COLO829 (cell line): ENCODE results near the gene GABBR1.
A peak's percentile ranks its signal among the peaks of the same experiment; 100 is the strongest.

Experiments
- DNase-seq: peaks from one replicate; pipeline ENCODE4 v3.0.0; 2012; ENCODE audit warnings: low spot score

GABBR1 gene

GRCh38 chr6:29620630-29621029, 12.4 kb downstream of the GABBR1 start:
- no peak for DNase-seq

DNA sequence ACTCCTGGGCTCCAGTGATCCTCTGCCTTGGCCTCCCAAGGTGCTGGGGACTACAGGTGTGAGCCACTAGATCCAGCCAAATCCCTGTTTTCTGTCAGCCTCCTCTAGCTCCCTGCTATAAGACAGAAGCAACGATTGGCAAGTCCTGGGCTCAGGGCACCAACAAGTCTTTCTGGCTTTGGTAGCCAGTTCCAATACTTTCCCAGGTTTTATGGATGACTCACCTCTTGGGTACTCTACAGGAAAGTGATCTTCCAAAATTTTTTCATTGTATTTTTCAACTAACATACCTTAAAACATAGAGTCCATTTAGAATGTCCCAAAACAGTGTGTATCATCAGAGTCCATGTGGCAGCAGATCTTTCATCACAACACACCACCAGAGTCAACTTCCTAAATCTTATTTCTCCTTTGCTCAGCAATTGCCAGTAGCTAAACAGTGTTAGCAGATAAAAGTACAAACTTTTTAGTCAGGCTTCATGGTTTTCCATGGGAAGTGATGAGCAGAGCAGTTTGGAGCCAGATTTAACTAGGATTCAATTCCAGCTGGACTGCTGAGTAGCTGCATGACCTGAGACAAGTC, 13.3 kb downstream of the GABBR1 start:
- DNase-seq, result no peak

GRCh38 chr6:29617782-29618554, 15.0 kb downstream of the GABBR1 start:
- no peak for DNase-seq

DNA sequence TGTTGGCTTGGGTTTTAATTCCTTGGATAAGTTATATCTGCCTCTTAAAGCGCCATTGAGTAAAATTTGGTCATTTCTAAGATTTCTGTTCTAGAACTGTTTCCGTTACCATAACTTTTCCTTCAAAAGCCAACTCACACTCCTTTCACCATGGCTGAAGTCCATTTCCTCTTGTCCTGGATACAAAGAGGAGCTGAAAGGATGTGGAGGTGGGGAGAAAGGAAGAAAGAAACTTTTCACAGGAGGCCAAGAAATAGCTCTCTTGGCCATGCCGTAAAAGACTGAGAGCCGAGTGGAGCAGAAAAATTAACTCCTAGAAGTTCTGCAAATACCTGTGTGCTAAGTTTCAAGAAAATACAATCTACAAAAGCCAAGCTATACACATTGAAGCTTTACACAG, 21.6 kb downstream of the GABBR1 start:
- no peak for DNase-seq

DNA sequence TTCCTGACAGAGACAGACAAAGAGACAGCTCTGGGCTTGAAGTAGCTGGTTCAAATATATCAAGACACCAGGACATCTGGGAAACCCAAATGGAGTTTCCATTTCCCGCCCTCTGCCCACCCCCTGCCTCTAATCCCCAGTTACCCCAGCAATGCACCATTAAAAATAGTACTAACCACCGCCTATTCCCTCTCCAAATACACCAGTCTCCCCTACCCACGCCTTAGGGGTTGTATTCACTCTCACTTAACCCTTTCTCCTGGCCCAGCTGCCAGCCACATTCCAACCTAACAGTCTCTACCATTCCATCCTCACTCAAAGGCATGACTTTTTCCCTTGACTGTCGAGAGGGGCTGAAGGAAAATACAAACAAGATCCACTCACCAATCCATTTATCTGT, 22.4 kb downstream of the GABBR1 start:
- no peak for DNase-seq

GRCh38 chr6:29608131-29608530, 24.9 kb downstream of the GABBR1 start:
- DNase-seq, result no peak

GRCh38 chr6:29603930-29604329, 29.1 kb downstream of the GABBR1 start:
- no peak for DNase-seq

DNA sequence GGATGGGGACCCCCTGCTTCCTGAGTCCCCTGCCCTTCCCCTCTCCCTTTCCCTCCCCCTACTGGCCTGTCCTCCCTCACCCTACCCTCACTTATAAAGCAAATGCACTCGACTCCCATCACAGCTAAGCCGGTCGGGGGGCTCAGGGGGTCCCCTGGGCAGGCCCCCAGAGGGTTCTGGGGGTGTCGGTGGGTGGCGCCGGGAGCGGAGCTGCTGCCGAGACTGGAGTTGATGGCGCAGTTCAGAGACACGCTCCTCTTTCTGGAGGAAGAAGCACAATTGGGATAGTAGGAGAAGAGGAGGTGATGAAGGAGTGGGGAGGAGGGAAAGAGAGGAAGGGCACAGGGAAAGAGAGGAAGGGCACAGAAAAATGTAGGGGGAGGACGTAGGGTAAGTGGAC, 29.5 kb downstream of the GABBR1 start:
- no peak for DNase-seq

DNA sequence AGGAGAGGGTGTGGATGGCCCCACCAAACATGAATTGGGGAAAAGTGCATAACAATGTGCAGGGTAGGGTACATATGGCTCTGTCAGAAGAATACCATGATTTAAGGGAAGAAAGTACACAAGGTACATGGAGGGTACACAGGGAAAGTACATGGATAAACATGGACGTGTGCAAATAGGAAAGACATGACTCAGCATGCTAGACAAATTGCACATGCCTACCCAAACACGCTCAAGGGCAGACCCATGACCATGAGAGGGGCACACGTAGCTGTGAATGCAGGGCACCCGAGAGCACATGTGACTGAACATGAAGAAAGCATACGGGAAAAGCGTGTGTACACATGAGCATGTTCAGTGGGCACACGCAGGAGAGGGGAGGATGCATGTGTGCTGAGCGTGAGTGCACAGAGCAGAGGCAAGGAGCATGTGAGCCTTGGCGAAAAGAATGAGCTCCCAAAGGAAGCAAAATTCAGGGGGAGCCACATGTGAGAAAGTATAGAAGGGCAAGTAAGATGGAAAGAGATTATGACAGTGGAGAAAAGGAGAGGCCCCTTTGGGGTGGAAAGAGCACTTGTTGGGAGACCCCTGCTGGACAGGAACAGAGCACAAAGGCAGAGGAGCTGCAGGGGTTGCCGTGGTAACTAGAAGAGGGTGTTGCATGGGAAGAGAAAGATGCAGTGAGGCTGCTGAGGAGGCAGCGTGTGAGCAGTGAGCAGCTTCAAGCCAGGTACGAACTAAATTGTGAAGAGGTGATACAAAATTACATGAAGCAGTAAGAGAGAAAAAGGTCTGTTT, 30.2 kb downstream of the GABBR1 start:
- DNase-seq, result peak; percentile 35

DNA sequence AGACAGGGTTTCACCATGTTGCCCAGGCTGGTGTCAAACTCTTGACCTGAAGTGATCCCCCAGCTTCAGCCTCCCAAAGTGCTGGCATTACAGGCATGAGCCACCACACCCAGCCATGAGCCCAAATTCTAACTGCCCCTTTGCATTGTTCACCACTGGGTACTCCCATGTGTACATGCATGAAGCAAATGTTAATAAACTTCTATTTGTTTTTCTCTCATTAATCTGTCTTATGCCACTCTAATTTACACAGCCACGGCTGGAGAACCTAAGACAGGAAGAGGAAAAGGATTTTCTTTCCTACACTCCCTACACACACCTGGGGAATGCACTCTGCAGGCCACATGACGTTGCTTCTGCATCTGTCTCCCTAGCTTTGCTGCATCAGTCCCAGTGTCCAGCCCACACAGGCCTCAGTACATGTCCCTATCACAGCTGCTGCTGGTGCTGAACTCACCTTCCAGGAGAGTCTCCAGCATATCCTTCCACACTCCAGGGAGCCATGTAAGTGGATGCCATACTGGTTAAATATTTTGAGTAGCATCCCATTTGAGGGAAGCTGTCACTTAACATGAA, 34.7 kb downstream of the GABBR1 start:
- no peak for DNase-seq

GRCh38 chr6:29597184-29597583, 35.8 kb downstream of the GABBR1 start:
- DNase-seq, result no peak

GRCh38 chr6:29596381-29596900, 36.5 kb downstream of the GABBR1 start:
- no peak for DNase-seq

- DNase-seq, result no peak
These were observed 39.7 kb downstream of the GABBR1 start for GRCh38 chr6:29593199-29593855.

- no peak for DNase-seq
These were observed 41.3 kb downstream of the GABBR1 start for GRCh38 chr6:29591677-29592076.

- DNase-seq, result no peak
These were observed 42.7 kb downstream of the GABBR1 start for GRCh38 chr6:29590218-29590808.

- DNase-seq, result peak; percentile 57
These were observed 43.4 kb downstream of the GABBR1 start for GRCh38 chr6:29589423-29590048.

- no peak for DNase-seq
These were observed 48.2 kb downstream of the GABBR1 start, which contains the start of gene OR2H2 for GRCh38 chr6:29584821-29585220. TSS of gene OR2H2 (plus strand) at chr6:29585121. CDS start at chr6:29587945, 2,824 bp downstream.

- DNase-seq, result no peak
These were observed 55.4 kb downstream of the GABBR1 start for GRCh38 chr6:29577544-29577943.

GRCh38 chr6:29576056-29576455, 56.9 kb downstream of the GABBR1 start:
- DNase-seq, result no peak

GRCh38 chr6:29567991-29568390, 65.0 kb downstream of the GABBR1 start:
- no peak for DNase-seq

DNA sequence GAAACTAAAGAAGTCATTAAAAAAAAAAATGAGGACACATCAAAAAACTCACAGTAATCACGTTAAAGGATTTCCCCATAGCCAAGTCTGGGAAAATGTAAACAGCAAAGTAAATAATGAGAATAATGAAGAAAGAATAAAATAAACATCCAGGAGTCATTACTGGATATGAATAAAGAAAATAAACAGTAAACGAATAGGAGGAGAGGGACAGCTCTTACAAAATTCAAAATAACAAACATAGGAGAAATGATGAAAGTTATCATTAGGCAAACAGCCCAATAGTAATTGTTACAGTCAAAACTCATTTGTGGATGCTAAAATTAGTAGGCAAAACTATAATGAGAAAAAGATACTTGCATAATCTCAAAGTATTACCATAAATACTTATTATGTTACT, 65.4 kb downstream of the GABBR1 start:
- no peak for DNase-seq
